ENCODE measurements around the gene CCDC184. TPM values are rescaled to one million over a fixed set of nuclear protein-coding genes. Genes with fewer than 3 reads are reported as not detected.

Gene CCDC184
- total RNA-seq, result 1 to 10 TPM; 1.9 to 3.7 TPM

GRCh38 chr12:48183091-48183875 is at the start of gene CCDC184:
TSS of gene CCDC184 (plus strand) at chr12:48183644. CDS start at chr12:48184123, 479 bp downstream.
- Histone ChIP-seq H3K4me1 (replicated peaks) (no peaks in the 10 kb centered on the region), H3K27me3 (replicated peaks; ENCODE audit: insufficient read depth) (peaks cover 18% of the 10 kb centered on the region), H3K27ac (no peak within 1 kb of the TSS), H3K4me3 (peak within 1 kb of the TSS; percentile 34 to 40), H3K36me3 (no peaks in the 10 kb centered on the region), H3K9me3 (no peaks in the 10 kb centered on the region)
- intact Hi-C loops (cut with DNase I), result no loop called here
- peak in 1 of 4 experiments; percentile 9 for TF ChIP-seq CTCF (IDR thresholded peaks at IDR 0.05)
- peak; percentile 7 for TF ChIP-seq POLR2AphosphoS5 (IDR thresholded peaks at IDR 0.05)
- no peak for TF ChIP-seq POLR2A (IDR thresholded peaks at IDR 0.05)
- DNase-seq (ENCODE audit: low spot score), result no peak
- WGBS, result 0% methylated on average over 32 of the region's 61 CpGs

- intact Hi-C loops (cut with DNase I), result no loop called here
- no peaks in the 10 kb centered on the region for H3K4me1 ChIP-seq (replicated peaks)
- no peak for TF ChIP-seq CTCF (IDR thresholded peaks at IDR 0.05)
- no peak for TF ChIP-seq POLR2AphosphoS5 (IDR thresholded peaks at IDR 0.05)
- TF ChIP-seq POLR2A (IDR thresholded peaks at IDR 0.05), result no peak
- H3K4me3 ChIP-seq, result no peak overlapping the region
- no peak overlapping the region for H3K27ac ChIP-seq
- H3K9me3 ChIP-seq, result no peaks in the 10 kb centered on the region
- H3K36me3 ChIP-seq, result peaks cover 0 to 3% of the 10 kb centered on the region in 2 donors
- 97% methylated on average over 5 of the region's 5 CpGs for WGBS
- DNase-seq (ENCODE audit: low spot score), result no peak
- H3K27me3 ChIP-seq (replicated peaks; ENCODE audit: insufficient read depth), result no peaks in the 10 kb centered on the region
These were observed 48.4 kb upstream of the CCDC184 start for GRCh38 chr12:48135027-48135426.

GRCh38 chr12:48142818-48143674 is 40.4 kb upstream of the CCDC184 start:
- Histone ChIP-seq H3K27ac (no peak overlapping the region), H3K4me1 (replicated peaks) (no peaks in the 10 kb centered on the region), H3K36me3 (no peaks in the 10 kb centered on the region), H3K27me3 (replicated peaks; ENCODE audit: insufficient read depth) (no peaks in the 10 kb centered on the region), H3K9me3 (no peaks in the 10 kb centered on the region), H3K4me3 (no peak overlapping the region)
- TF ChIP-seq POLR2A (IDR thresholded peaks at IDR 0.05) (no peak), POLR2AphosphoS5 (IDR thresholded peaks at IDR 0.05) (no peak), CTCF (IDR thresholded peaks at IDR 0.05) (no peak)
- DNase-seq (ENCODE audit: low spot score), result no peak
- WGBS, result 89% methylated on average over 7 of the region's 7 CpGs
- intact Hi-C loops (cut with DNase I), result no loop called here

- intact Hi-C loops (cut with DNase I), result no loop called here
- no peaks in the 10 kb centered on the region for H3K9me3 ChIP-seq
- TF ChIP-seq CTCF (IDR thresholded peaks at IDR 0.05), result no peak
- TF ChIP-seq POLR2A (IDR thresholded peaks at IDR 0.05), result no peak
- TF ChIP-seq POLR2AphosphoS5 (IDR thresholded peaks at IDR 0.05), result no peak
- H3K27ac ChIP-seq, result no peak overlapping the region
- H3K36me3 ChIP-seq, result peaks cover 0 to under 1% of the 10 kb centered on the region in 2 donors
- WGBS, result 75% methylated on average over 2 of the region's 2 CpGs
- no peaks in the 10 kb centered on the region for H3K27me3 ChIP-seq (replicated peaks; ENCODE audit: insufficient read depth)
- H3K4me3 ChIP-seq, result no peak overlapping the region
- H3K4me1 ChIP-seq (replicated peaks), result no peaks in the 10 kb centered on the region
- no peak for DNase-seq (ENCODE audit: low spot score)
These were observed 39.5 kb upstream of the CCDC184 start for GRCh38 chr12:48143898-48144297.
